CD4-positive, alpha-beta T cell treated with Interferon alpha-2 for 1 hour (primary cell): ENCODE results near the gene PPA1.
A peak's percentile ranks its signal among the peaks of the same experiment; 100 is the strongest.
"Not testable (repeated sequence)": the region's sequence is repeated elsewhere in the genome, so short reads cannot be mapped to it uniquely, and the experiment has no call there.

ENCODE experiments used
- DNase-seq, 2 donors: peaks; one replicate each; pipeline ENCODE4 v3.0.0-alpha.2; 2020 to 2022

PPA1 gene

GRCh38 chr10:70206762-70207161 lies 26.5 kb downstream of the PPA1 start:
- DNase-seq, result no peak

DNA sequence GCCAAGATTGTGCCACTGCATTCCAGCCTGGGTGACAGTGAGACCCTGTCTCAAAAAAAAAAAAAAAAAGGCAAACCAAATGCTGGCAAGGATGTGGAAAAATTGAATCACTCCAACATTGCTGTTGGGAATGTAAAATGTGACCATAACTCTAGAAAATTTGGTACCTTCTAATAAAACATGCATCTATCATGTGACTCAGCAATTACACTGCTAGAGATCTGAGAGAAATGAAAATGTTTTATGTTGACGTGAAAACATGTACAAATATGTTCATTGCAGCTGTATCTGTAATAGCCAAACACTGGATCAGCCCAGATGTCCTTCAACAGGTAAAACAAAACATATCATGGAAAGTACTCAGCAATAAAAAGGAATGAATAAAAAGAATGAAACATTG lies 32.1 kb downstream of the PPA1 start:
- no peak for DNase-seq

- peak in 1 of 2 donors; percentile 28 for DNase-seq
These were observed 34.3 kb downstream of the PPA1 start for GRCh38 chr10:70198696-70199466.

DNA sequence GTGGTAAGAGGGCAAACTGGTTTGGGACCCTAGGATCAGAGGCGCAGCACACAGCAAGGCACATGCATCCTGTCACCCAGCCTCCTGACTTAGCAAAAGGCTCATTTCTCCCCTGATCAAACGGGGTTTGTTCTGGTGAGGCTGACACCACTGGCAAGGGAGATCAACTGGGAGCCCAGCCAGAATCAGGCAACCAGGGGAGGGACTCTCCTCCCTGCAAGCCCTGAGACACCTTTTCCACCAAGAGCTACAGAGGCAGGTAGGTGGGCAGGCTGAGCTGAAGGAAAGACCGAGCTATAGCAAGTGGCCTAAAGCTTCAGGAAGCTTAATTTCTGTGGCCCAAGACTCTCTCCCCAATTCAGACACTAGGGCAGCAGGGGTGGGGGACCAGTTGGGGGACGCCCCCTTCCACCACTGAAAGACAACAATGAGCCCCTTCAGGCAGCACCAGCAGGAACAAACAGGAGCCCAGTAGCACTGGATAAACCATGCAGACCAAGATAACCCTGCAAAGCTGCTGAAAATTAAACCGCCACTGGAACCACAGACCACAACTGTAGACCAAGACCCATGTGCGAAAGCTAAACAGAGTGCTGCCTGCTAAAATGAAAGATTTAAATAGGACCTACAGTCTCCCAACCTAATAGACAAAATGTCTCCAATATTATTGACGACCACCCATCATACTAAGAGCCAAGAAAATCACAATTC lies 35.8 kb downstream of the PPA1 start:
- peak in 1 of 2 donors; percentile 32 for DNase-seq

GRCh38 chr10:70193391-70193844 lies 39.8 kb downstream of the PPA1 start:
- DNase-seq, result no peak

- no peak for DNase-seq
These were observed 40.8 kb downstream of the PPA1 start for GRCh38 chr10:70192326-70192968.

- no peak for DNase-seq
These were observed 41.3 kb downstream of the PPA1 start for GRCh38 chr10:70191972-70192305.

- DNase-seq, result no peak
These were observed 41.9 kb downstream of the PPA1 start for GRCh38 chr10:70191161-70191971.

- DNase-seq, result no peak
These were observed 42.6 kb downstream of the PPA1 start for GRCh38 chr10:70190581-70190980.

DNA sequence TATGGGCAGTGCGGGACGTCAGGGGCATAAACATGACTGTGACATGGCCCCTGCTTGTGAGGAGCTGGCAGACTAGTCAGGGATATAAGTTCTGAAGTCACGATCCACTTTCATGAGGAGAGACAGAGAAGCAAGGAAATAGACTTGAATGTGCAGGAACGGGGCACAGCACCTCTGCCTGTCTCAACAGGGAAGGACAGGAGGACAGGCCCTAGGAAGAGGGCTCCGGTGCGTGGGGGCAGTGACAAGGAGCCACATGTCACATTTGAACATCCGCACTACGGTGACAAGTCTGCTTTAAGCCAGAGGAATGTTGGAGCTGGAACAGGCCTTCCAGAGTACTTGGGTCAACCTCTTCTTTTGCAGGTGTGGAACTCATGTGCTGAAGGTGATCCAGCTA lies 43.1 kb downstream of the PPA1 start:
- DNase-seq, result no peak

DNA sequence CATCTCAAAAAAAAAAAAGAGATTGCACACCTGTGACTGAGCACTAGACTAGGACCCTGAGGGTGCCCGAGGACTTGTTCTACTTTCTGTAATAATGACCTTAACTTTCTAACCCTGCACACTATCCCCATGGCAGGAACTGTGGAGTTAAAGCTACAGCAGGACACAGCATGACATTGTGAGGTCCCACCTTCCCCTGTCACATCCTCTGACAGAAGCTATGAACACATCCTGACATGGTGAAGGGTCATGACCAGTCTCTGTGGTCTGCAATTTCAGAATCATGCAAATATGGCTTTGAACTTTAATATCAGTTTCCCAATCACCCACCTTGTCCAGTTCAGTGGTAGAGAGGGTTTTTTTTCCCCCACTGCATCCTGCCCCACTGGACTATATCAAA lies 44.5 kb downstream of the PPA1 start:
- DNase-seq, result no peak

DNA sequence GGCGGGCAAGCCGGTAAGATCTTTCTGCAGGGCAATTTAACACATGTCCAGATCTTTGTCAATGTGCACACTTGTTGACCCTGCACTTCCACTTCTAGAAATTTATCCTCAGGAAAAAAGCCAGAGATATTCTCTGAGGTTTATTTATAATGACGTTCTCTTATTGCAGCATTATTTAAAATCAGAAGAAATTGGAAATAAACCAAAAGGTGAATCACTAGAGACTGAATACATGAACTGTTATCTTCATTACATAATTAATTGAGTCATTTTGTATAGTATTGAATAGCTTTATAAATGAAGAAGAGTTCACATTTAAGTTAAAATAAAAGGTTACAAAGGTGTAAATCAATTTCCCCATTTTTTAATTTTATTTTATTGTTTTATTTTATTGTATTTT lies 46.7 kb downstream of the PPA1 start:
- DNase-seq, result no peak

DNA sequence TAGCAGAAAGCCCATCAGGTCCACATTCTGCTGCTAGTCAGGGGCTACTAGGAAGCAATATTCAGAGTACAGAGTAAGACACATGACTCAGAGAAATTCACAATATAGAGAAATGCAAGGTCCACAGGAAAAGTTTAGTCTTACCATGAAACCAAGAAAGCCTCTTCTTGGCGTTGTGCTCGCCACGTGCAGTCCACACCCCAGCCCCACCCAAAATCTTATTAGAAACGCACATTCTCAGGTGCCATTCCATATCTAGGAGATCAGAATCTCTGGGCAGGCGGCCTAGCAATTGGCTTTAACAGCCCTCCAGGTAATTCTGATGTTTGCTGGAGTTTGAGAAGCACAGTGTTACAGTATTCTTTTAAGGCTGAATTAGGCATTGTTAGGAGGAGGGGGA lies 47.1 kb downstream of the PPA1 start:
- DNase-seq, result no peak

GRCh38 chr10:70183304-70183703 lies 49.9 kb downstream of the PPA1 start:
- DNase-seq, result no peak

- not testable (repeated sequence) for DNase-seq
These were observed 54.0 kb downstream of the PPA1 start for GRCh38 chr10:70179209-70179608.

GRCh38 chr10:70178139-70178725 lies 55.0 kb downstream of the PPA1 start:
- no peak for DNase-seq

DNA sequence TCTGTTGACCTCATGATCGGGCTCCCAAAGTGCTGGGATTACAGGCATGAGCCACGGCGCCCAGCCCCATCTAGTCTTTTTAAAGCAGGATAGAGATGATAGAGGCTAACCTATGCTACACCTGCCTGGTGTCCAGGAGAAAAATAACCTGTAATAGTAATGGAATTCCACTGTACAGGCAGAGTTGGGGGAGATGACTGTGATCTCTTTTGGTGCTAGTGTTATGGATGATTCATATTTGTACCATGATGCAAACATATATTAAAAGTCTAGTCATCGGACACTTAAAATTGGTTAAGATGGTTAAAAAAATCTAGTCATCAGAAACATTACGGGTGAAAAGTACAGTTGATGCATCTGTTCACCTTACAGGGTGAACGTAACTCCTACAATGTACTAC lies 56.8 kb downstream of the PPA1 start:
- no peak for DNase-seq

GRCh38 chr10:70175516-70175915 lies 57.7 kb downstream of the PPA1 start:
- no peak for DNase-seq

DNA sequence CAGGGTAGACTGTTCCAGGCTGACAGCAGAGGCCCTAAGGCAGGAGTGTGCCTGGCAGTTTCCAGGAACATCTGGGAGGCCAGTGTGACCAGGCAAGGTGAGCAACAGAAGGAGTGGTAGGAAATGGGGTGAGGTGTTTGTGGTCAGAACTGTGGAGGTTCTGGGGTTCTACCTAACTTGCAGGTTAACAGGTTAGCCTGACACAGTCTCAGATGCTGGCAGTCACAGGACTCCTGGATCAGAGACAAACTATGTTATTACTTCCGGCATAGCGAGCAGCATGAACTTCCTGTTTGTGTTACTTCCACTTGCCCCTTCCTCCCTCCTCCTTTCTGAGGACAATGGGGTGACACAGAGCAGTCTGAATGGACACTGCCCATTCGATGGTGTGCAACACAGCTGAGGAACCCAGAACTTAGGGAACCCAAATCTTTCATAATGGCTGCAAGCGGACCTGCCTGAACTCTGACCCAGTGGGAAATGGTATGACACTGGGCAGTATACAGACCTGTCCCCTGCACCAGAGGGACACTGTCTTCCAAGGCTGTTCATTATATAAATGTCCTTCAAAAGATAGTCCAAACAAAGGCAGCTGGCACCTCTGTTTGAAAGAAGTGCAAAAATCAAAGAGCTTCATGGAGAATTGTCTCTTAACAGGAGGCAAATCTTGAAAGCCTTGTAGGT lies 59.0 kb downstream of the PPA1 start:
- peak; percentile 57 to 71 for DNase-seq

DNA sequence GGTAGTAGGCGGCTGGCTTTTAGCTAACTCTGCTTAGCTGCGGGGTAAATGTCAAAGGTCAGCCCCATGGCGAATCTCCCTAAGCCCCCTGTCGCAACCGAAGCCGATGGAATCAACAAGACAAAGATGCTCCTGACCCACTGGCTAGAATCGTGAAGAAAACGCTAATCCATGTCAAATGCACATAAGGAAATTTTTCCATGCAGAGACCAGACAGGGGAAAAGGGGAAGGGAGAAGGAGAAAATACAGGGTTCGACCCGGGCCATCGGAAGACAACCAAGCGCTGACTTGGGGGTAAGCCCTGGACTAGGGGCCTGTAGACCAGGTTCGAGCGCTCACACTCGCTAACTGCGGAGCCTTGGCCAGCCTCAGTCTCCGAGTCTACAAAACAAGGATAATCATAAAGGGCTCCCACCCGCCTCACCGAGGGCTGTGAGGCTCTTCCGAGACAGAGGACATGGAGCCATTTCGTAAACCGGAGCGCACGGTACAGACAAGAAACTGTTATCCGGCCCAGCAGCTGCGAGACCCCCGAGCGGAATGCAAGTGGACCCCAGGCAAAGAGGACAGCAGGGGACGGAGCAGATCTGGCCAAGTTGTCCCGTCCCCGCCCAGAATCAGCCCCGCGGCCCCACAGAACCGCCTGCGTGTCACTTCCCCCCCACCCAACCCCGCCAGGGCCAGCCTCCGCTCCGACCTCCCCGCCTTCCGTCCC lies 63.4 kb downstream of the PPA1 start:
- peak in 1 of 2 donors; percentile 28 for DNase-seq

- peak in 1 of 2 donors; percentile 56 for DNase-seq
These were observed 64.2 kb downstream of the PPA1 start for GRCh38 chr10:70169011-70169410.
